K562 (cell line): Measurements from ENCODE around the gene ZBTB47. TPM values are rescaled to one million over a fixed set of nuclear protein-coding genes. Genes with fewer than 3 reads are reported as not detected.

Source experiments
- CBFA2T3 ChIP-seq: fragments of 450-650 bp; IDR thresholded peaks from 2 replicates; pipeline ENCODE4 v1.6.1; 2017
- CHD7 ChIP-seq: fragments of 200-600 bp; sonication (generic); IDR thresholded peaks from one replicate; pipeline ENCODE4 v1.6.1; 2012; ENCODE audit warnings: mild to moderate bottlenecking, low read depth, low read length, inconsistent platforms
- ELF2 ChIP-seq: fragments of 250-450 bp; sonication (Bioruptor Pico); IDR thresholded peaks from 2 replicates; pipeline ENCODE4 v1.5.0; 2021; ENCODE audit warnings: mild to moderate bottlenecking
- FOXM1 ChIP-seq, 2 experiments: fragments of 450-650 bp in 1 of 2; sonication (generic) in 1 of 2; formaldehyde crosslinking in 1 of 2; IDR thresholded peaks; 2 replicates each; pipeline versions ENCODE4 v1.6.1 to v1.9.0; 2017 to 2022; ENCODE audit warnings: low read depth in 2 of 2, mild to moderate bottlenecking in 2 of 2, missing genetic modification reagents in 1 of 2, moderate library complexity in 1 of 2
- LEF1 ChIP-seq: fragments of 450-650 bp; IDR thresholded peaks from 2 replicates; pipeline ENCODE4 v1.6.1; 2016; ENCODE audit warnings: mild to moderate bottlenecking
- PTRF ChIP-seq: fragments of 450-650 bp; IDR thresholded peaks from 2 replicates; pipeline ENCODE4 v1.6.1; 2016; ENCODE audit warnings: mild to moderate bottlenecking, missing genetic modification characterization, missing compliant biosample characterization
- SNAPC5 ChIP-seq: fragments of 250-450 bp; sonication (Bioruptor Pico); IDR thresholded peaks from 2 replicates; pipeline ENCODE4 v1.8.0; 2021; ENCODE audit warnings: moderate library complexity, mild to moderate bottlenecking, inconsistent platforms
- polyA plus RNA-seq, 8 experiments: library from polyadenylated mRNA; depleted of rRNA in 4 of 8; stranded (reverse) in 5 of 8; unstranded in 3 of 8; fragments of >200 nt; fragmentation: Nextera tagmentation in 2 of 8; fragmentation: Illumina TruSeq in 1 of 8; extraction: Ambion mirVana in 2 of 8; extraction: Trizol in 1 of 8; gene quantifications; 2 replicates each; pipeline versions ENCODE4 v1.2.1 to v1.2.3, GENCODE V29; 2011 to 2014; ENCODE audit warnings: inconsistent platforms in 1 of 8, missing spikeins in 1 of 8
- total RNA-seq, 7 experiments: library from RNA; depleted of rRNA in 6 of 7; stranded (reverse); fragments of >200 nt in 6 of 7; fragmentation: Illumina TruSeq in 2 of 7; extraction: Trizol in 2 of 7; gene quantifications; 2 replicates each; pipeline versions ENCODE4 v1.2.1 to v1.2.3, GENCODE V29; 2011 to 2021; ENCODE audit warnings: low replicate concordance in 1 of 7
- TF ChIP-seq, protein P1 (sequence below), 2 experiments: fragments of 450-650 bp; IDR thresholded peaks; 2 replicates each; pipeline ENCODE4 v1.6.1; 2018; ENCODE audit warnings: mild to moderate bottlenecking in 2 of 2, low read depth in 1 of 2; ENCODE audit not compliant: partially characterized antibody in 2 of 2

The ZBTB47 gene
- total and polyA plus RNA-seq, 9 of the 15 experiments (the other 6 are each of a cell fraction or from before 2014, with no cell fraction given) = 0.11 to 4.6 (median 1.7) TPM; not detected in 1

- TF ChIP-seq CHD7 (no peak), CBFA2T3 (peak; percentile 85), ELF2 (CRISPR knock-in tag) (no peak), FOXM1 (IDR thresholded peaks at IDR 0.05; ENCODE audit: low read depth) (peak; percentile 40; the same call in 1 of the 2 replicates), FOXM1 (CRISPR knock-in tag; IDR thresholded peaks at IDR 0.05; ENCODE audit: low read depth) (no peak), LEF1 (peak; percentile 44; the same call in 1 of the 2 replicates), SNAPC5 (CRISPR knock-in tag) (no peak), PTRF (tag) (no peak)
- TF ChIP-seq, protein P1, sequence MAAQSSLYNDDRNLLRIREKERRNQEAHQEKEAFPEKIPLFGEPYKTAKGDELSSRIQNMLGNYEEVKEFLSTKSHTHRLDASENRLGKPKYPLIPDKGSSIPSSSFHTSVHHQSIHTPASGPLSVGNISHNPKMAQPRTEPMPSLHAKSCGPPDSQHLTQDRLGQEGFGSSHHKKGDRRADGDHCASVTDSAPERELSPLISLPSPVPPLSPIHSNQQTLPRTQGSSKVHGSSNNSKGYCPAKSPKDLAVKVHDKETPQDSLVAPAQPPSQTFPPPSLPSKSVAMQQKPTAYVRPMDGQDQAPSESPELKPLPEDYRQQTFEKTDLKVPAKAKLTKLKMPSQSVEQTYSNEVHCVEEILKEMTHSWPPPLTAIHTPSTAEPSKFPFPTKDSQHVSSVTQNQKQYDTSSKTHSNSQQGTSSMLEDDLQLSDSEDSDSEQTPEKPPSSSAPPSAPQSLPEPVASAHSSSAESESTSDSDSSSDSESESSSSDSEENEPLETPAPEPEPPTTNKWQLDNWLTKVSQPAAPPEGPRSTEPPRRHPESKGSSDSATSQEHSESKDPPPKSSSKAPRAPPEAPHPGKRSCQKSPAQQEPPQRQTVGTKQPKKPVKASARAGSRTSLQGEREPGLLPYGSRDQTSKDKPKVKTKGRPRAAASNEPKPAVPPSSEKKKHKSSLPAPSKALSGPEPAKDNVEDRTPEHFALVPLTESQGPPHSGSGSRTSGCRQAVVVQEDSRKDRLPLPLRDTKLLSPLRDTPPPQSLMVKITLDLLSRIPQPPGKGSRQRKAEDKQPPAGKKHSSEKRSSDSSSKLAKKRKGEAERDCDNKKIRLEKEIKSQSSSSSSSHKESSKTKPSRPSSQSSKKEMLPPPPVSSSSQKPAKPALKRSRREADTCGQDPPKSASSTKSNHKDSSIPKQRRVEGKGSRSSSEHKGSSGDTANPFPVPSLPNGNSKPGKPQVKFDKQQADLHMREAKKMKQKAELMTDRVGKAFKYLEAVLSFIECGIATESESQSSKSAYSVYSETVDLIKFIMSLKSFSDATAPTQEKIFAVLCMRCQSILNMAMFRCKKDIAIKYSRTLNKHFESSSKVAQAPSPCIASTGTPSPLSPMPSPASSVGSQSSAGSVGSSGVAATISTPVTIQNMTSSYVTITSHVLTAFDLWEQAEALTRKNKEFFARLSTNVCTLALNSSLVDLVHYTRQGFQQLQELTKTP (IDR thresholded peaks at IDR 0.05; ENCODE audit: low read depth in 1 of 2, partially characterized antibody in 2 of 2) = peak in 1 of 2 experiments; percentile 41
These were observed 47.8 kb upstream of the ZBTB47 start (continued) for GRCh38 chr3:42605546-42606173.
